Measurements from ENCODE around the gene NDUFA13.

The NDUFA13 gene

GRCh38 chr19:19498255-19498991, 17.6 kb upstream of the NDUFA13 start:
- DNase-seq (ENCODE audit: low read depth), result no peak
- no peak for TF ChIP-seq CTCF (IDR thresholded peaks at IDR 0.05; ENCODE audit: insufficient read depth, low read depth, low read length, missing control alignments)
- H3K4me3 ChIP-seq (ENCODE audit: low read length), result no peak overlapping the region

GRCh38 chr19:19499272-19499995, 16.6 kb upstream of the NDUFA13 start:
- no peak for DNase-seq (ENCODE audit: low read depth)

DNA sequence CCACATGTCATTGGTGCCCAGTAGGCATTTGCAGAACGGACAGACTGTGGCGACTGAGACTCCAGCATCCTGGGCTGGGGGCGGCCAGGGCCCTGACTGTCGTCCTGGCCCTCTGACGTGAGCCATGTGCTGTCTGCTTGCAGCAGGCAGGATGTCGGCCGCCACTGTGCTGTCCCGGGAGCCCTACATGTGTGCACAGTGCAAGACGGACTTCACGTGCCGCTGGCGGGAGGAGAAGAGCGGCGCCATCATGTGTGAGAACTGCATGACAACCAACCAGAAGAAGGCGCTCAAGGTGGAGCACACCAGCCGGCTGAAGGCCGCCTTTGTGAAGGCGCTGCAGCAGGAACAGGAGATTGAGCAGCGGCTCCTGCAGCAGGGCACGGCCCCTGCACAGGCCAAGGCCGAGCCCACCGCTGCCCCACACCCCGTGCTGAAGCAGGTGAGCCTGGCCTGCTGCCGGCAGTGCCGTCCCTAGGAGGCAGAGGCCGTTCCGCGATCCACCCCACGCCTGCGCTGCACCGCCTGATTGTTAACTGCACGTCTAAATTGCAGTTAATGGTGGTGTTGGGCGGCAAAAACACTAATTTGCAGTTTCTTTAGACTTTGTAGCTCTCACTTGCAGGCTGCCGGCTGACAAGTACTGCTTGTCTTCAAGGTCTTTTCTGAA, 14.9 kb upstream of the NDUFA13 start:
- H3K4me3 ChIP-seq (ENCODE audit: low read length), result no peak overlapping the region
- TF ChIP-seq CTCF (IDR thresholded peaks at IDR 0.05; ENCODE audit: insufficient read depth, low read depth, low read length, missing control alignments), result no peak
- DNase-seq (ENCODE audit: low read depth), result no peak

More at GRCh38 chr19:19499272-19499995, 16.6 kb upstream of the NDUFA13 start:
- no peak overlapping the region for H3K4me3 ChIP-seq (ENCODE audit: low read length)
- TF ChIP-seq CTCF (IDR thresholded peaks at IDR 0.05; ENCODE audit: insufficient read depth, low read depth, low read length, missing control alignments), result no peak

DNA sequence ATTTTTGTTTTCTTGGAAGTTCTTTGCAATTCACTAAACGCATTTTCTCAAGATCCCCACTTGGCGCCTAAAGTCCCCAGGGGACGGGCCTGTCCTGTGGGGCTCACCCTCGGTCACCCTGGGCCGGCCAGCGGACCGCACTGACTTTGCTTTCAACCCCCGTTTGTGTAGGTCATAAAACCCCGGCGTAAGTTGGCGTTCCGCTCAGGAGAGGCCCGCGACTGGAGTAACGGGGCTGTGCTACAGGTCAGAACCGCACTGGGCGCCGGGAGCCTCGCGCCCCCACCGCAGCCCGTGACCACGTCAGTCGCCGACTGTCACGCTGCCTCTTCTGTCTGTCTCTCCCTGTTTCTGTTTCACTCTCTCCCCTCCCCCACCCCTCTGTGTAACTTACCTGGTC, 14.2 kb upstream of the NDUFA13 start:
- H3K4me3 ChIP-seq (ENCODE audit: low read length), result no peak overlapping the region
- no peak for TF ChIP-seq CTCF (IDR thresholded peaks at IDR 0.05; ENCODE audit: insufficient read depth, low read depth, low read length, missing control alignments)
- no peak for DNase-seq (ENCODE audit: low read depth)

- H3K4me3 ChIP-seq (ENCODE audit: low read length), result no peak overlapping the region
- TF ChIP-seq CTCF (IDR thresholded peaks at IDR 0.05; ENCODE audit: insufficient read depth, low read depth, low read length, missing control alignments), result no peak
- DNase-seq (ENCODE audit: low read depth), result no peak
Observed at GRCh38 chr19:19502281-19502680, 13.7 kb upstream of the NDUFA13 start.

DNA sequence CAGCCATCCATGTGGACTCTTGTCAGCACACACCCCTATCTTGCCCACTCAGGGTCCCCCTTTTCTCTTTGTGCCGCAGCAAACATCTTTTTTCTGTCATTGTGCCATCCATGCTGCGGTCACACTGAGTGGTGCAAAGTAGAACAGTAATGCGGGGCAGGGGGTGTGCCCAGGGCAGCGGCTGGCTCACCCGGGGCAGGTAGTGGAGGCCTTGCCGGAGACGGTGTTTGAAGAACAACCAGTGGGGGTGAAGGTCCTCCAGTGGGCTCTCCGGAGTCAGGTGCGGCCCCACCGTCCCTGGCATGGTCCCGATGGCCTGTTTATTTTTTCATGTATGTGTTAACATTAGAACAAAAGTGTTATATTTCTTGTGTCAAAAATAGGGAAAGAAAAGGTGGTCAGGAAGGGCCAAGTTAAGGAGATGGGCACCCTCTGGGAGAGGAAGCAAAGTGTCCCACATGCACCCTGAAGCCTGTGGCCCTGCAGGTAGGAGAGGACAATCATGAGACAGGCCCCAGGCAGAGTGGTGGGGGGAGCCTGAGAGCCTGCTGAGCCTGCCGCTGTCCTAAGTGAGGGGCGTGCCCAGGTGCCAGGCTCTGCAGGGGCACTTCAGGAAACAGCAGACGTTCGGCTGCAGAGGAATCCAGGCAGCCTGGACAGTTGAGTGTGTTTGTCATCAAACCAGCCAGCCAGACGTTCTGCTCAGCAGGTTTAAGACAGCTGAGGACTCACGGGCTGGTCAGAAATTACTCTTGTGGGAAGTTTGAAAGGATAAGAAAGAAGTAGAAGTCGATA, 13.0 kb upstream of the NDUFA13 start:
- no peak for TF ChIP-seq CTCF (IDR thresholded peaks at IDR 0.05; ENCODE audit: insufficient read depth, low read depth, low read length, missing control alignments)
- DNase-seq (ENCODE audit: low read depth), result no peak
- H3K4me3 ChIP-seq (ENCODE audit: low read length), result no peak overlapping the region

All from epithelial cell of esophagus (primary cell).